GM12865 (cell line): ENCODE data around the gene NBL1.

Experiments
- DNase-seq: peaks from one replicate; pipeline ENCODE4 v3.0.0; 2010; ENCODE audit warnings: low read depth
- H3K4me3 ChIP-seq: 2 replicates; pipeline ENCODE4 v1.5.1; 2011; ENCODE audit warnings: mild to moderate bottlenecking, low read depth, low read length, control low read depth
- CTCF ChIP-seq: IDR thresholded peaks from 2 replicates; pipeline ENCODE4 v1.5.1; 2011; ENCODE audit warnings: low read length, control low read depth, low read depth, inconsistent platforms; ENCODE audit not compliant: insufficient read depth; ENCODE audit errors: missing control alignments

NBL1 gene

GRCh38 chr1:19670787-19671186, 26.7 kb downstream of the NBL1 start:
- peak; percentile 37 for DNase-seq
- no peak for TF ChIP-seq CTCF
- H3K4me3 ChIP-seq, result no peak overlapping the region

DNA sequence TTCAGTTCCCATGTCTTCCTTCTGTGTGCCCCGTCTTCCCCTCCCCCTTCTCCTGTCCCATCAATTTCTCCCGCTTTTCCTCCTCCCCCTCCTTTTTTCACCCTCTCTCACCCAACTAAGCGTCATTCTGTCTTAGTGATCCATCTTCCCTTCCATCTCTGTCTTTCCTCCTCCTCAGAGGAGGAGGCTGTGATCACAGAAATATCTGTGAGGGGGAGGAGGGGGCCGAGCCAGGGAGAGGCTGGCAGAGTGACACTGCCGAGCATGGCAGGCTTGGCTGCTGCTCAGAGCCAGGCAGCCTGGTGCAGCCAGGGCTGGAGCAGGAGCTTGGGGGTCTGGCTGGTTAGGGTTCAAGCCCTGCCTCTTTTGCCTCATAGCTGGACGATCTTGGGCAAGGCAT, 28.1 kb downstream of the NBL1 start:
- DNase-seq, result no peak
- no peak for TF ChIP-seq CTCF

DNA sequence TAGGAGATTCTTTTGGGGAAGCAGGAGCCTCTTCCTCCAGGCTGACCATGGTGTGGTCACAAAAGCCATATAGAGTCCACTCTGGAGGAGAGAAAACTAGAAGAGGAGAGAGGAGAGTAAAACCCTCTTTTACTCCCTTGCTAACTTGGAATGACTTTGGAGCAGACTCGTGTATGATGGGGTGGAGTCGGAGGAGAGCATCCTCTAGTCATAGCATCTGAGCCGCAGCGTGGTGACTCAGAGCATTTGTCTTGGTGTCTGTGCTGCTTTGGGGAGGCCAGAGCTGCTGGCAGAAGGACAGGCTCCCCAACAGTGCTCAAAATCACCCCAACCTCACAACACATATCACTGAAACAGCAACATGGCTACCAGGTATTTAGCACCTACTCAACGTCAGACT, 31.7 kb downstream of the NBL1 start:
- DNase-seq, result no peak
- TF ChIP-seq CTCF, result no peak

More for the DNA sequence above, 28.1 kb downstream of the NBL1 start:
- H3K4me3 ChIP-seq, result no peak overlapping the region

GRCh38 chr1:19676438-19676922, 32.4 kb downstream of the NBL1 start:
- H3K4me3 ChIP-seq, result no peak overlapping the region
- no peak for TF ChIP-seq CTCF
- DNase-seq, result peak; percentile 27

More for the DNA sequence above, 31.7 kb downstream of the NBL1 start:
- no peak overlapping the region for H3K4me3 ChIP-seq

- no peak for TF ChIP-seq CTCF
- DNase-seq, result no peak
- no peak overlapping the region for H3K4me3 ChIP-seq
These were observed 34.4 kb downstream of the NBL1 start for GRCh38 chr1:19678493-19678892.

GRCh38 chr1:19678931-19679453, 34.9 kb downstream of the NBL1 start:
- TF ChIP-seq CTCF, result no peak
- no peak for DNase-seq
- no peak overlapping the region for H3K4me3 ChIP-seq

DNA sequence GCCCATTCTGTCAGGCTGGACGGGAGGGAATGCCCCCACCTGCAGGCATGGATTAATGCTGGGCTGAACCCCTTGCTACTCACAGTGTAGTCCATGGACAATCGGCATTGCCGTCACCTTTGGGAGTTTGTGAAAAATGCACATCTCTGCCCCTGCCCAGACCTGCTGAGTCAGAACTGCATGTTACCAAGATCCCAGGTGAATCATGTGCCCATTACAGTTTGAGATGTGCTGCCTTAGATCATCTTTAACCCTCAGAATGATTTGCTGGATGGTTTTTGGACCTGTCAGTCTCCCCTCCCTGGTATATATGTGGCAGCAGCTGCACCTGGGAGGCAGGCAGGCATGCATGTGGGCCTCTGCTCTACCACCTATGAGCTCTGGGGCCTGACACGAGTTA, 35.6 kb downstream of the NBL1 start:
- DNase-seq, result no peak
- no peak overlapping the region for H3K4me3 ChIP-seq
- no peak for TF ChIP-seq CTCF
